ENCODE data around the gene VAC14.

Gene VAC14

GRCh38 chr16:70664325-70665112, 136.4 kb downstream of the VAC14 start:
- in situ Hi-C loops (cut with MboI; ENCODE audit: low pct_unique_long_range_greater_than_20kb, low sequenced_read_pairs, unreplicated experiment): no loop called here
- no peak for DNase-seq (ENCODE audit: low spot score)
- TF ChIP-seq CTCF (IDR thresholded peaks at IDR 0.05; ENCODE audit: extremely low read depth, insufficient read depth, missing control alignments): no peak

- no peak for DNase-seq (ENCODE audit: low spot score)
- in situ Hi-C loops (cut with MboI; ENCODE audit: low pct_unique_long_range_greater_than_20kb, low sequenced_read_pairs, unreplicated experiment): no loop called here
- TF ChIP-seq CTCF (IDR thresholded peaks at IDR 0.05; ENCODE audit: extremely low read depth, insufficient read depth, missing control alignments): no peak
These were observed 137.2 kb downstream of the VAC14 start for GRCh38 chr16:70663524-70664324.

GRCh38 chr16:70662991-70663523, 137.9 kb downstream of the VAC14 start:
- in situ Hi-C loops (cut with MboI; ENCODE audit: low pct_unique_long_range_greater_than_20kb, low sequenced_read_pairs, unreplicated experiment): no loop called here
- no peak for DNase-seq (ENCODE audit: low spot score)

GRCh38 chr16:70661918-70662641, 138.9 kb downstream of the VAC14 start:
- no peak for TF ChIP-seq CTCF (IDR thresholded peaks at IDR 0.05; ENCODE audit: extremely low read depth, insufficient read depth, missing control alignments)
- in situ Hi-C loops (cut with MboI; ENCODE audit: low pct_unique_long_range_greater_than_20kb, low sequenced_read_pairs, unreplicated experiment): no loop called here
- DNase-seq (ENCODE audit: low spot score): no peak

More at GRCh38 chr16:70662991-70663523, 137.9 kb downstream of the VAC14 start:
- no peak for TF ChIP-seq CTCF (IDR thresholded peaks at IDR 0.05; ENCODE audit: extremely low read depth, insufficient read depth, missing control alignments)

- no peak for TF ChIP-seq CTCF (IDR thresholded peaks at IDR 0.05; ENCODE audit: extremely low read depth, insufficient read depth, missing control alignments)
- in situ Hi-C loops (cut with MboI; ENCODE audit: low pct_unique_long_range_greater_than_20kb, low sequenced_read_pairs, unreplicated experiment): no loop called here
- DNase-seq (ENCODE audit: low spot score): no peak
These were observed 139.4 kb downstream of the VAC14 start for GRCh38 chr16:70661534-70661917.

GRCh38 chr16:70660672-70661350, 140.1 kb downstream of the VAC14 start:
- in situ Hi-C loops (cut with MboI; ENCODE audit: low pct_unique_long_range_greater_than_20kb, low sequenced_read_pairs, unreplicated experiment): no loop called here

More at GRCh38 chr16:70660672-70661350, 140.1 kb downstream of the VAC14 start:
- TF ChIP-seq CTCF (IDR thresholded peaks at IDR 0.05; ENCODE audit: extremely low read depth, insufficient read depth, missing control alignments): no peak
- no peak for DNase-seq (ENCODE audit: low spot score)
